ENCODE results near the gene DMKN. TPM values are rescaled to one million over a fixed set of nuclear protein-coding genes. Genes with fewer than 3 reads are reported as not detected.

DMKN gene
- polyA plus RNA-seq, 3 donors: 69.7 to 129 (median 73.6) TPM

GRCh38 chr19:35553385-35554000 lies 40.0 kb upstream of the DMKN start:
- no peak for DNase-seq (ENCODE audit: extremely low read depth in 1 of 11, low read depth in 9 of 11, low spot score in 4 of 11)

- no peak for DNase-seq (ENCODE audit: extremely low read depth in 1 of 11, low read depth in 9 of 11, low spot score in 4 of 11)
Measured at GRCh38 chr19:35552534-35553384, 39.3 kb upstream of the DMKN start.

GRCh38 chr19:35551091-35551810 lies 37.8 kb upstream of the DMKN start:
- no peak for DNase-seq (ENCODE audit: extremely low read depth in 1 of 11, low read depth in 9 of 11, low spot score in 4 of 11)

- DNase-seq (ENCODE audit: extremely low read depth in 1 of 11, low read depth in 9 of 11, low spot score in 4 of 11): no peak
Measured at GRCh38 chr19:35549879-35550523, 36.6 kb upstream of the DMKN start.

- DNase-seq (ENCODE audit: extremely low read depth in 1 of 11, low read depth in 9 of 11, low spot score in 4 of 11): peak in 8 of 11 donors; percentile 38 to 64 (median 50)
Measured at GRCh38 chr19:35549174-35549788, 35.8 kb upstream of the DMKN start.

- no peak for DNase-seq (ENCODE audit: extremely low read depth in 1 of 11, low read depth in 9 of 11, low spot score in 4 of 11)
Measured at GRCh38 chr19:35546532-35546931, 33.1 kb upstream of the DMKN start.

- no peak for DNase-seq (ENCODE audit: extremely low read depth in 1 of 11, low read depth in 9 of 11, low spot score in 4 of 11)
Measured at GRCh38 chr19:35545855-35546381, 32.5 kb upstream of the DMKN start.

GRCh38 chr19:35545001-35545854 lies 31.8 kb upstream of the DMKN start, which contains the start of gene TMEM147:
Gene TMEM147, plus strand, starts transcription at chr19:35545626. Its CDS starts 114 bp downstream, at chr19:35545740.
- peak; percentile 62 to 87 (median 85) for DNase-seq (ENCODE audit: extremely low read depth in 1 of 11, low read depth in 9 of 11, low spot score in 4 of 11)

GRCh38 chr19:35544110-35544802 lies 30.8 kb upstream of the DMKN start:
- DNase-seq (ENCODE audit: extremely low read depth in 1 of 11, low read depth in 9 of 11, low spot score in 4 of 11): no peak

- DNase-seq (ENCODE audit: extremely low read depth in 1 of 11, low read depth in 9 of 11, low spot score in 4 of 11): no peak
Measured at GRCh38 chr19:35543280-35544109, 30.0 kb upstream of the DMKN start.

- DNase-seq (ENCODE audit: extremely low read depth in 1 of 11, low read depth in 9 of 11, low spot score in 4 of 11): no peak
Measured at GRCh38 chr19:35542209-35542608, 28.8 kb upstream of the DMKN start.

- DNase-seq (ENCODE audit: extremely low read depth in 1 of 11, low read depth in 9 of 11, low spot score in 4 of 11): no peak
Measured at GRCh38 chr19:35540356-35540927, 27.0 kb upstream of the DMKN start.

GRCh38 chr19:35539850-35540249 lies 26.4 kb upstream of the DMKN start:
- no peak for DNase-seq (ENCODE audit: extremely low read depth in 1 of 11, low read depth in 9 of 11, low spot score in 4 of 11)

- no peak for DNase-seq (ENCODE audit: extremely low read depth in 1 of 11, low read depth in 9 of 11, low spot score in 4 of 11)
Measured at GRCh38 chr19:35539314-35539713, 25.9 kb upstream of the DMKN start.

- DNase-seq (ENCODE audit: extremely low read depth in 1 of 11, low read depth in 9 of 11, low spot score in 4 of 11): no peak
Measured at GRCh38 chr19:35534803-35535480, 21.5 kb upstream of the DMKN start.
